Osteocyte (in vitro differentiated cells): Measurements from ENCODE around the gene XG. TPM values are rescaled to one million over a fixed set of nuclear protein-coding genes. Genes with fewer than 3 reads are reported as not detected.

Experiments
- DNase-seq: peaks from one replicate; pipeline ENCODE4 v3.0.0; 2021; ENCODE audit warnings: mixed read lengths; ENCODE audit not compliant: unreplicated experiment; ENCODE audit errors: extremely low spot score
- H3K27ac Mint-ChIP-seq: one replicate; pipeline ENCODE4 v1.8.0; 2021; ENCODE audit warnings: mild to moderate bottlenecking, mixed read lengths; ENCODE audit not compliant: unreplicated experiment
- H3K27me3 Mint-ChIP-seq: one replicate; pipeline ENCODE4 v1.8.0; 2021; ENCODE audit warnings: mixed read lengths; ENCODE audit not compliant: unreplicated experiment
- H3K36me3 Mint-ChIP-seq: one replicate; pipeline ENCODE4 v1.8.0; 2021; ENCODE audit warnings: mixed read lengths; ENCODE audit not compliant: unreplicated experiment
- H3K4me1 Mint-ChIP-seq: one replicate; pipeline ENCODE4 v1.8.0; 2021; ENCODE audit warnings: mixed read lengths; ENCODE audit not compliant: unreplicated experiment
- H3K4me3 Mint-ChIP-seq: one replicate; pipeline ENCODE4 v1.8.0; 2021; ENCODE audit warnings: mild to moderate bottlenecking, moderate library complexity, mixed read lengths; ENCODE audit not compliant: unreplicated experiment
- H3K9me3 Mint-ChIP-seq: one replicate; pipeline ENCODE4 v1.8.0; 2021; ENCODE audit warnings: mixed read lengths; ENCODE audit not compliant: unreplicated experiment
- total RNA-seq: library from RNA; stranded (reverse); gene quantifications from 2 replicates; pipeline ENCODE4 v1.2.1, GENCODE V29; 2021
- TF ChIP-seq, protein P1 (sequence below): fragments of 200-600 bp; sonication (generic); IDR thresholded peaks from 2 replicates; pipeline ENCODE4 v1.5.0; 2021; ENCODE audit warnings: antibody characterized with exemption, mild to moderate bottlenecking, moderate library complexity

The XG gene
- total RNA-seq, 1 donor from 2014 or later = not detected

- no peak overlapping the region for H3K4me3 Mint-ChIP-seq
Measured at GRCh38 chrX:2708592-2709188, 43.1 kb upstream of the XG start.

GRCh38 chrX:2709556-2709955 is 42.3 kb upstream of the XG start:
- DNase-seq = no peak
- no peaks in the 10 kb centered on the region for H3K27me3 Mint-ChIP-seq
- peaks cover 2% of the 10 kb centered on the region for H3K36me3 Mint-ChIP-seq
- H3K9me3 Mint-ChIP-seq = no peaks in the 10 kb centered on the region
- TF ChIP-seq, protein P1, sequence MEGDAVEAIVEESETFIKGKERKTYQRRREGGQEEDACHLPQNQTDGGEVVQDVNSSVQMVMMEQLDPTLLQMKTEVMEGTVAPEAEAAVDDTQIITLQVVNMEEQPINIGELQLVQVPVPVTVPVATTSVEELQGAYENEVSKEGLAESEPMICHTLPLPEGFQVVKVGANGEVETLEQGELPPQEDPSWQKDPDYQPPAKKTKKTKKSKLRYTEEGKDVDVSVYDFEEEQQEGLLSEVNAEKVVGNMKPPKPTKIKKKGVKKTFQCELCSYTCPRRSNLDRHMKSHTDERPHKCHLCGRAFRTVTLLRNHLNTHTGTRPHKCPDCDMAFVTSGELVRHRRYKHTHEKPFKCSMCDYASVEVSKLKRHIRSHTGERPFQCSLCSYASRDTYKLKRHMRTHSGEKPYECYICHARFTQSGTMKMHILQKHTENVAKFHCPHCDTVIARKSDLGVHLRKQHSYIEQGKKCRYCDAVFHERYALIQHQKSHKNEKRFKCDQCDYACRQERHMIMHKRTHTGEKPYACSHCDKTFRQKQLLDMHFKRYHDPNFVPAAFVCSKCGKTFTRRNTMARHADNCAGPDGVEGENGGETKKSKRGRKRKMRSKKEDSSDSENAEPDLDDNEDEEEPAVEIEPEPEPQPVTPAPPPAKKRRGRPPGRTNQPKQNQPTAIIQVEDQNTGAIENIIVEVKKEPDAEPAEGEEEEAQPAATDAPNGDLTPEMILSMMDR = no peak
- peaks cover 56% of the 10 kb centered on the region for H3K4me1 Mint-ChIP-seq
- no peak overlapping the region for H3K4me3 Mint-ChIP-seq
- H3K27ac Mint-ChIP-seq = peak overlapping the region; percentile 92

More at GRCh38 chrX:2708592-2709188, 43.1 kb upstream of the XG start:
- TF ChIP-seq, protein P1 = no peak
- peaks cover 63% of the 10 kb centered on the region for H3K4me1 Mint-ChIP-seq
- peaks cover 2% of the 10 kb centered on the region for H3K36me3 Mint-ChIP-seq
- DNase-seq = no peak
- no peaks in the 10 kb centered on the region for H3K9me3 Mint-ChIP-seq
- H3K27me3 Mint-ChIP-seq = no peaks in the 10 kb centered on the region
- H3K27ac Mint-ChIP-seq = peak overlapping the region; percentile 95

DNA sequence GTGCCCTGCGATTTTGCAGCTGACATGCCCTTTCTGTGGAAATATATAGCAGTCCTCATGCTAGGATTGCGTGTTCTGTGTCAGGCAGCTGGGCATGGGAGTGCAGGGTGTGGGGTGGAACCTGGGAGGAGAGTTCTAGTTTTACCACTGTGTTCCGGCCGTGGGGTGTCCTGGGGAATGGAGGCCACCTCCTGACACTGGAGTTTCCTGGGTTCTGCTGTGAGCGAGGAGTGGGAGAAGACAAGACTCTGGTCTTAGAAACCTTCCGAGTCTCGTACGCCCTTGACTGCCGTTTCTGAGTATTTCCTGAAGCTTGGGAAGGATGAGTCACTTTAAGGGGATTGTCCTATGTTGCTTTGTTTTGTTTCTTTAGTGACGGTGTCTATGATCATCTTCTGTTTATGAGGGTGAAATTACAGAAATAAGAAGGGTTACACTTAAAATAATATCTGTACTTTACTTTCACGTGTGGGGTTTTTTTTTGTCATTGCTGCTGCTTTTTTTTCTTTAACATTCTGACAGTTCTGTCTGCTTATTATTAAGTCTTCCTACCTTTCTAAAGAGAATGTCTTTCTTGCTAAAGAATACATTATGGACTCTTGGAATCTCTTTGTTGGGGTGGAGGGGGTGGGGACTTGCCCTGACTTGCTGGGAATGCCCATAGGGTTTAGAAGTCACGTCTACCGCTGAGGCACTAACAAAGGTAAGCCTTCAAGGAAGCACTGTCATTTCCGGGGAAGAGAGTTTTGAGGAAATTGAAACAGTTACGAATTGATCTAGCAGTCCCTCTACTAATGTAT is 41.6 kb upstream of the XG start:
- TF ChIP-seq, protein P1 = no peak
- Mint-ChIP-seq H3K4me1 (peaks cover 51% of the 10 kb centered on the region), H3K4me3 (peak overlapping the region; percentile 64), H3K27me3 (no peaks in the 10 kb centered on the region), H3K9me3 (no peaks in the 10 kb centered on the region), H3K36me3 (peaks cover 5% of the 10 kb centered on the region), H3K27ac (peak overlapping the region; percentile 92)
- no peak for DNase-seq

DNA sequence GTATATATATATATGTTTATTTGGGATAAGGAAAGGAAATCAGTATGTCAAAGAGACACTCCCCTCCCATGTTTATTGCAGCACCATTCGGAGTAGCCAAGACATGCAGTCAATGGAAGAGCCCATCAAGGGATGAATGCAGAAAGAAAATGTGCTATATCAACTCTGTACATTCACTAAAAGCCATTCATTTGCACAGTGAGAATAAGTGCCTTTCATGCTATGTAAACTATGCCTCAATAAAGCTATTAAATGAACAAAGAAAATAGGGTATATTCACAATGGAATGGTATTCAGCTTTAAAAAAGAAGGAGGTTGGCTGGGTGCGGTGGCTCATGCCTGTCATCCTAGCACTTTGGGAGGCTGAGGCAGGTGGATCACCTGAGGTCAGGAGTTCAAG is 40.4 kb upstream of the XG start:
- peaks cover 43% of the 10 kb centered on the region for H3K4me1 Mint-ChIP-seq
- no peaks in the 10 kb centered on the region for H3K9me3 Mint-ChIP-seq
- no peaks in the 10 kb centered on the region for H3K27me3 Mint-ChIP-seq
- H3K27ac Mint-ChIP-seq = no peak overlapping the region
- H3K36me3 Mint-ChIP-seq = peaks cover 14% of the 10 kb centered on the region
- TF ChIP-seq, protein P1 = no peak
- no peak for DNase-seq
- no peak overlapping the region for H3K4me3 Mint-ChIP-seq

DNA sequence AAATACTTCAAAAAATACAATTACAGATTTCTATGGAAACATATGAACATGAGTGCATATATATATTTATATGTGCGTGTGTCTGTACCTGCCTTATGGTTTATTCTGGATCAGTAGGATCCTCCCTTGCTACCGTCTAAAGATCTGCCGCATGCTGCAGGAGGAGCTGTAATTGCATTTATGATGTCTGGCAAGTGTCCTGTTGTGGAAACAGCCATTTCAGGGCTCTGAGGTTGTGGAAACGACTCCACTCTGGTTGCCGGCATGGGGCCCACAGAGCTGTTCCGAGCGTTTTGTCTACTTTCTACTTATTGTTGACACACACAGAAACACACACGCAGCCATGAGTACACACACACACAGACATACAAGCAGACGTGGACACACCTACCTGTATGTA is 39.4 kb upstream of the XG start:
- no peak overlapping the region for H3K27ac Mint-ChIP-seq
- no peak overlapping the region for H3K4me3 Mint-ChIP-seq
- H3K27me3 Mint-ChIP-seq = no peaks in the 10 kb centered on the region
- H3K36me3 Mint-ChIP-seq = peaks cover 15% of the 10 kb centered on the region
- peaks cover 34% of the 10 kb centered on the region for H3K4me1 Mint-ChIP-seq
- TF ChIP-seq, protein P1 = no peak
- DNase-seq = no peak
- H3K9me3 Mint-ChIP-seq = no peaks in the 10 kb centered on the region
